IPS-NIHi11 (cell line): ENCODE data around the gene ZNF22.
A peak's percentile ranks its signal among the peaks of the same experiment; 100 is the strongest.

ENCODE experiments used
- DNase-seq: peaks from one replicate; pipeline ENCODE4 v3.0.0; 2012; ENCODE audit warnings: mixed read lengths, low spot score

ZNF22 gene

GRCh38 chr10:44965104-44965503 is 35.6 kb upstream of the ZNF22 start:
- DNase-seq, result no peak

- no peak for DNase-seq
These were observed 35.0 kb upstream of the ZNF22 start for GRCh38 chr10:44965651-44966097.

GRCh38 chr10:44966129-44966815 is 34.5 kb upstream of the ZNF22 start:
- DNase-seq, result no peak

GRCh38 chr10:44966816-44967509 is 33.8 kb upstream of the ZNF22 start:
- no peak for DNase-seq

GRCh38 chr10:44967616-44968015 is 33.1 kb upstream of the ZNF22 start:
- no peak for DNase-seq

GRCh38 chr10:44968091-44968490 is 32.6 kb upstream of the ZNF22 start:
- DNase-seq, result no peak

GRCh38 chr10:44968500-44969400 is 32.0 kb upstream of the ZNF22 start:
- no peak for DNase-seq

GRCh38 chr10:44969854-44970253 is 30.9 kb upstream of the ZNF22 start:
- DNase-seq, result no peak

GRCh38 chr10:44970812-44971395 is 29.8 kb upstream of the ZNF22 start:
- DNase-seq, result no peak

GRCh38 chr10:44971434-44971833 is 29.3 kb upstream of the ZNF22 start:
- no peak for DNase-seq

- no peak for DNase-seq
These were observed 28.6 kb upstream of the ZNF22 start for GRCh38 chr10:44971935-44972757.

GRCh38 chr10:44972874-44973306 is 27.8 kb upstream of the ZNF22 start:
- DNase-seq, result no peak

- DNase-seq, result peak; percentile 41
These were observed 27.2 kb upstream of the ZNF22 start for GRCh38 chr10:44973323-44974081.

- DNase-seq, result no peak
These were observed 26.6 kb upstream of the ZNF22 start for GRCh38 chr10:44974082-44974627.

GRCh38 chr10:44974628-44975430 is 25.9 kb upstream of the ZNF22 start:
- peak; percentile 82 for DNase-seq

- peak; percentile 38 for DNase-seq
These were observed 25.0 kb upstream of the ZNF22 start for GRCh38 chr10:44975431-44976331.

GRCh38 chr10:44976352-44977198 is 24.1 kb upstream of the ZNF22 start:
- DNase-seq, result no peak
